ENCODE measurements around the gene ARFGEF3.

The ARFGEF3 gene

GRCh38 chr6:138331984-138332383, 170.2 kb downstream of the ARFGEF3 start:
- H3K4me3 ChIP-seq (ENCODE audit: low read length) = no peak overlapping the region
- no peak for DNase-seq (ENCODE audit: low read depth)
- no peak for TF ChIP-seq CTCF (conservative IDR thresholded peaks at IDR 0.05; ENCODE audit: low read length)

GRCh38 chr6:138334000-138334399, 172.3 kb downstream of the ARFGEF3 start:
- TF ChIP-seq CTCF (conservative IDR thresholded peaks at IDR 0.05; ENCODE audit: low read length) = no peak

GRCh38 chr6:138334963-138335362, 173.2 kb downstream of the ARFGEF3 start:
- no peak for TF ChIP-seq CTCF (conservative IDR thresholded peaks at IDR 0.05; ENCODE audit: low read length)
- H3K4me3 ChIP-seq (ENCODE audit: low read length) = no peak overlapping the region
- DNase-seq (ENCODE audit: low read depth) = no peak

More at GRCh38 chr6:138334000-138334399, 172.3 kb downstream of the ARFGEF3 start:
- DNase-seq (ENCODE audit: low read depth) = no peak
- no peak overlapping the region for H3K4me3 ChIP-seq (ENCODE audit: low read length)

- no peak overlapping the region for H3K4me3 ChIP-seq (ENCODE audit: low read length)
- DNase-seq (ENCODE audit: low read depth) = no peak
- TF ChIP-seq CTCF (conservative IDR thresholded peaks at IDR 0.05; ENCODE audit: low read length) = no peak
These were observed 174.5 kb downstream of the ARFGEF3 start for GRCh38 chr6:138336221-138336620.

GRCh38 chr6:138337076-138337475, 175.3 kb downstream of the ARFGEF3 start:
- TF ChIP-seq CTCF (conservative IDR thresholded peaks at IDR 0.05; ENCODE audit: low read length) = no peak
- no peak for DNase-seq (ENCODE audit: low read depth)
- no peak overlapping the region for H3K4me3 ChIP-seq (ENCODE audit: low read length)

- no peak for DNase-seq (ENCODE audit: low read depth)
- H3K4me3 ChIP-seq (ENCODE audit: low read length) = no peak overlapping the region
- TF ChIP-seq CTCF (conservative IDR thresholded peaks at IDR 0.05; ENCODE audit: low read length) = no peak
These were observed 177.3 kb downstream of the ARFGEF3 start for GRCh38 chr6:138339024-138339423.

GRCh38 chr6:138341176-138341575, 179.4 kb downstream of the ARFGEF3 start:
- TF ChIP-seq CTCF (conservative IDR thresholded peaks at IDR 0.05; ENCODE audit: low read length) = no peak
- no peak for DNase-seq (ENCODE audit: low read depth)
- H3K4me3 ChIP-seq (ENCODE audit: low read length) = no peak overlapping the region
